KMS-11 (cell line): ENCODE data around the gene SOX2.

Source experiments
- H2AFZ ChIP-seq: fragments of 200-600 bp; sonication (generic); 2 replicates; pipeline ENCODE4 v1.6.1; 2016; ENCODE audit warnings: antibody characterized with exemption, mixed run types, low read depth
- H3K27ac ChIP-seq: fragments of 200-600 bp; sonication (generic); 2 replicates; pipeline ENCODE4 v1.6.1; 2016; ENCODE audit warnings: mild to moderate bottlenecking, mixed run types
- H3K27me3 ChIP-seq: fragments of 200-600 bp; sonication (generic); 2 replicates; pipeline ENCODE4 v1.6.1; 2017; ENCODE audit warnings: mild to moderate bottlenecking, low read depth, mixed run types, moderate library complexity; ENCODE audit not compliant: insufficient read depth
- H3K36me3 ChIP-seq: fragments of 200-600 bp; sonication (generic); 2 replicates; pipeline ENCODE4 v1.6.1; 2017; ENCODE audit warnings: mild to moderate bottlenecking, mixed run types; ENCODE audit not compliant: insufficient read depth
- H3K4me1 ChIP-seq: fragments of 200-600 bp; sonication (generic); 2 replicates; pipeline ENCODE4 v1.6.1; 2016; ENCODE audit warnings: mild to moderate bottlenecking, low read depth, mixed run types; ENCODE audit not compliant: poor library complexity, severe bottlenecking
- H3K4me2 ChIP-seq: fragments of 200-600 bp; sonication (generic); 2 replicates; pipeline ENCODE4 v1.7.0; 2016; ENCODE audit warnings: mild to moderate bottlenecking, mixed run types
- H3K4me3 ChIP-seq: fragments of 200-600 bp; sonication (generic); IDR thresholded peaks from 2 replicates; pipeline ENCODE4 v1.6.1; 2017; ENCODE audit warnings: low read depth, low read length, mixed read lengths; ENCODE audit not compliant: insufficient read depth
- H3K79me2 ChIP-seq: fragments of 200-600 bp; sonication (generic); 2 replicates; pipeline ENCODE4 v1.6.1; 2016; ENCODE audit warnings: low read depth, mixed run types; ENCODE audit not compliant: insufficient read depth
- H3K9ac ChIP-seq: fragments of 200-600 bp; sonication (generic); 2 replicates; pipeline ENCODE4 v1.6.1; 2016; ENCODE audit warnings: mild to moderate bottlenecking, mixed run types
- H4K20me1 ChIP-seq: fragments of 200-600 bp; sonication (generic); 2 replicates; pipeline ENCODE4 v1.6.1; 2016; ENCODE audit warnings: mild to moderate bottlenecking, mixed run types; ENCODE audit not compliant: insufficient read depth
- CTCF ChIP-seq: fragments of 200-600 bp; sonication (generic); conservative IDR thresholded peaks from 2 replicates; pipeline ENCODE4 v1.6.1; 2017; ENCODE audit warnings: low read depth, mild to moderate bottlenecking, antibody characterized with exemption, low read length, moderate library complexity, mixed read lengths

SOX2 gene

GRCh38 chr3:181727341-181728032 lies 15.8 kb downstream of the SOX2 start:
- no peaks in the 10 kb centered on the region for H3K27me3 ChIP-seq

GRCh38 chr3:181728470-181729340 lies 17.0 kb downstream of the SOX2 start:
- Histone ChIP-seq H3K4me3 (no peak overlapping the region), H3K4me1 (no peaks in the 10 kb centered on the region), H3K27ac (no peak overlapping the region), H2AFZ (no peak overlapping the region), H3K79me2 (no peaks in the 10 kb centered on the region), H4K20me1 (no peaks in the 10 kb centered on the region), H3K4me2 (no peak overlapping the region), H3K9ac (no peak overlapping the region), H3K36me3 (no peaks in the 10 kb centered on the region), H3K27me3 (no peaks in the 10 kb centered on the region)
- TF ChIP-seq CTCF, result no peak

More at GRCh38 chr3:181727341-181728032, 15.8 kb downstream of the SOX2 start:
- H3K9ac ChIP-seq, result no peak overlapping the region
- no peak overlapping the region for H2AFZ ChIP-seq
- H3K4me1 ChIP-seq, result no peaks in the 10 kb centered on the region
- H3K4me2 ChIP-seq, result no peak overlapping the region
- no peak overlapping the region for H3K4me3 ChIP-seq
- H3K36me3 ChIP-seq, result no peaks in the 10 kb centered on the region
- H4K20me1 ChIP-seq, result no peaks in the 10 kb centered on the region
- no peak for TF ChIP-seq CTCF
- H3K27ac ChIP-seq, result no peak overlapping the region
- H3K79me2 ChIP-seq, result no peaks in the 10 kb centered on the region

GRCh38 chr3:181729341-181729869 lies 17.7 kb downstream of the SOX2 start:
- Histone ChIP-seq H3K4me1 (no peaks in the 10 kb centered on the region), H3K27me3 (no peaks in the 10 kb centered on the region), H3K79me2 (no peaks in the 10 kb centered on the region), H3K4me3 (no peak overlapping the region), H3K9ac (no peak overlapping the region), H3K27ac (no peak overlapping the region), H4K20me1 (no peaks in the 10 kb centered on the region), H2AFZ (no peak overlapping the region), H3K4me2 (no peak overlapping the region), H3K36me3 (no peaks in the 10 kb centered on the region)
- no peak for TF ChIP-seq CTCF

- Histone ChIP-seq H4K20me1 (no peaks in the 10 kb centered on the region), H3K79me2 (no peaks in the 10 kb centered on the region), H3K4me1 (no peaks in the 10 kb centered on the region), H3K27me3 (no peaks in the 10 kb centered on the region), H3K4me2 (no peak overlapping the region), H3K4me3 (no peak overlapping the region), H3K27ac (no peak overlapping the region), H3K9ac (no peak overlapping the region), H2AFZ (no peak overlapping the region), H3K36me3 (no peaks in the 10 kb centered on the region)
- TF ChIP-seq CTCF, result no peak
Observed at GRCh38 chr3:181730316-181730715, 18.6 kb downstream of the SOX2 start.
